H1 (cell line): ENCODE measurements around the gene RARB. TPM values are rescaled to one million over a fixed set of nuclear protein-coding genes. Genes with fewer than 3 reads are reported as not detected.

Experiments
- CTCF ChIA-PET: fragments of 300-600 bp; sonication (Branson Sonifier 250); formaldehyde crosslinking; loops from one replicate; lab custom pipeline; 2021; ENCODE audit not compliant: partially characterized antibody; lab: Charles Lee
- POLR2A ChIA-PET: fragments of 300-600 bp; sonication (Branson Sonifier 250); formaldehyde crosslinking; loops from one replicate; lab custom pipeline; 2021; ENCODE audit warnings: inconsistent platforms; ENCODE audit not compliant: partially characterized antibody; lab: Charles Lee
- DNase-seq, 2 experiments: peaks; one replicate each; pipeline versions ENCODE4 v3.0.0 to v3.0.0-alpha.2; 2010 to 2022; ENCODE audit warnings: low spot score in 2 of 2, low read depth in 1 of 2, mixed read lengths in 1 of 2
- FAIRE-seq: peaks from 2 replicates; lab custom pipeline; 2011; peaks lifted over from hg19 to GRCh38; lab: Jason Lieb, UNC
- H2AFZ ChIP-seq: 2 replicates; pipeline ENCODE4 v1.8.1; 2012; ENCODE audit warnings: low read length, inconsistent platforms
- H2AK5ac ChIP-seq: 2 replicates; pipeline ENCODE4 v1.6.1; 2013; ENCODE audit warnings: low read depth, low read length
- H2BK120ac ChIP-seq: replicated peaks from 2 replicates; pipeline ENCODE3; 2013; ENCODE audit warnings: low read depth, low read length, inconsistent platforms
- H2BK12ac ChIP-seq: 2 replicates; pipeline ENCODE4 v1.6.1; 2013; ENCODE audit warnings: low read depth, low read length
- H2BK15ac ChIP-seq: 2 replicates; pipeline ENCODE4 v1.6.1; 2013; ENCODE audit warnings: low read length
- H2BK20ac ChIP-seq: 2 replicates; pipeline ENCODE4 v1.6.1; 2013; ENCODE audit warnings: low read length
- H2BK5ac ChIP-seq: 2 replicates; pipeline ENCODE4 v1.6.1; 2013; ENCODE audit warnings: low read depth, low read length
- H3K14ac ChIP-seq: 2 replicates; pipeline ENCODE4 v1.6.1; 2013; ENCODE audit warnings: inconsistent platforms; ENCODE audit not compliant: insufficient read length
- H3K18ac ChIP-seq: 2 replicates; pipeline ENCODE4 v1.6.1; 2013; ENCODE audit warnings: low read length; ENCODE audit errors: extremely low read depth
- H3K23ac ChIP-seq: 2 replicates; pipeline ENCODE4 v1.6.1; 2013; ENCODE audit warnings: inconsistent platforms; ENCODE audit not compliant: insufficient read length
- H3K23me2 ChIP-seq: 2 replicates; pipeline ENCODE4 v1.6.1; 2013; ENCODE audit warnings: low read depth, low read length
- H3K27ac ChIP-seq: 2 replicates; pipeline ENCODE4 v1.6.1; 2011; ENCODE audit warnings: low read depth, low read length, inconsistent platforms
- H3K27me3 ChIP-seq, 4 experiments: replicated peaks in 1 of 4; 1 replicate in 1 of 4; 2 replicates in 3 of 4; pipeline versions ENCODE4 v1.6.1 to v1.8.1; 2011 to 2013; ENCODE audit warnings: low read length in 3 of 4, mild to moderate bottlenecking in 3 of 4, inconsistent platforms in 2 of 4, mixed read lengths in 2 of 4, moderate library complexity in 1 of 4; ENCODE audit not compliant: control insufficient read depth in 3 of 4, insufficient read depth in 3 of 4; ENCODE audit errors: extremely low read depth in 1 of 4
- H3K36me3 ChIP-seq, 4 experiments: 2 replicates each; pipeline versions ENCODE4 v1.6.1 to v1.8.1; 2011 to 2013; ENCODE audit warnings: mild to moderate bottlenecking in 4 of 4, low read length in 3 of 4, moderate library complexity in 2 of 4, control low read depth in 1 of 4, inconsistent platforms in 1 of 4; ENCODE audit not compliant: insufficient read depth in 4 of 4, control insufficient read depth in 2 of 4
- H3K4ac ChIP-seq: replicated peaks from 2 replicates; pipeline ENCODE3; 2013; ENCODE audit warnings: low read length, low read depth, mixed read lengths, inconsistent platforms; ENCODE audit not compliant: insufficient read length
- H3K4me1 ChIP-seq, 4 experiments: replicated peaks in 1 of 4; 1 replicate in 1 of 4; 2 replicates in 3 of 4; pipeline versions ENCODE4 v1.6.1 to v1.8.1; 2011 to 2013; ENCODE audit warnings: low read length in 3 of 4, inconsistent platforms in 2 of 4, mixed read lengths in 1 of 4; ENCODE audit not compliant: insufficient read depth in 4 of 4, control insufficient read depth in 3 of 4
- H3K4me2 ChIP-seq, 2 experiments: 2 replicates each; pipeline versions ENCODE4 v1.6.1 to v1.8.1; 2011 to 2013; ENCODE audit warnings: low read depth in 2 of 2, low read length in 2 of 2, control low read depth in 1 of 2, inconsistent platforms in 1 of 2, mild to moderate bottlenecking in 1 of 2; ENCODE audit not compliant: insufficient read depth in 1 of 2
- H3K4me3 ChIP-seq, 4 experiments: fragments of 200-600, 300-600 bp in 1 of 4; sonication (generic), shearing (Covaris generic), sonication (Bioruptor Twin) in 1 of 4; 2 replicates each; pipeline versions ENCODE4 v1.5.1 to v1.8.1; 2011 to 2016; ENCODE audit warnings: low read length in 4 of 4, low read depth in 3 of 4, control low read depth in 2 of 4, inconsistent platforms in 2 of 4, mild to moderate bottlenecking in 2 of 4, mixed read lengths in 1 of 4, moderate library complexity in 1 of 4; ENCODE audit not compliant: insufficient read depth in 2 of 4; ENCODE audit errors: extremely low read depth in 1 of 4
- H3K56ac ChIP-seq: replicated peaks from 2 replicates; pipeline ENCODE3; 2013; ENCODE audit warnings: low read depth, mild to moderate bottlenecking, mixed read lengths, low read length, inconsistent platforms; ENCODE audit not compliant: insufficient read length
- H3K79me1 ChIP-seq: 2 replicates; pipeline ENCODE4 v1.6.1; 2013; ENCODE audit warnings: low read depth, low read length, control low read depth
- H3K79me2 ChIP-seq, 2 experiments: 2 replicates each; pipeline versions ENCODE4 v1.6.1 to v1.8.1; 2012 to 2013; ENCODE audit warnings: low read length in 2 of 2, mild to moderate bottlenecking in 2 of 2, inconsistent platforms in 1 of 2; ENCODE audit not compliant: insufficient read depth in 2 of 2, control insufficient read depth in 1 of 2
- H3K9ac ChIP-seq, 4 experiments: replicated peaks in 1 of 4; 1 replicate in 1 of 4; 2 replicates in 3 of 4; pipeline versions ENCODE4 v1.6.1 to v1.8.1; 2011 to 2013; ENCODE audit warnings: low read depth in 3 of 4, low read length in 3 of 4, control low read depth in 2 of 4, mild to moderate bottlenecking in 2 of 4, moderate library complexity in 2 of 4, inconsistent platforms in 1 of 4; ENCODE audit errors: extremely low read depth in 1 of 4
- H3K9me3 ChIP-seq, 2 experiments: 2 replicates each; pipeline versions ENCODE4 v1.6.1 to v1.8.1; 2012 to 2013; ENCODE audit warnings: mild to moderate bottlenecking in 2 of 2, moderate library complexity in 2 of 2, control low read depth in 1 of 2, inconsistent platforms in 1 of 2, low read depth in 1 of 2, low read length in 1 of 2, mixed read lengths in 1 of 2; ENCODE audit not compliant: insufficient read depth in 2 of 2
- H4K20me1 ChIP-seq, 2 experiments: replicated peaks in 1 of 2; 2 replicates each; pipeline versions ENCODE3 to v1.8.1; 2011 to 2013; ENCODE audit warnings: inconsistent platforms in 2 of 2, low read length in 2 of 2, mild to moderate bottlenecking in 1 of 2; ENCODE audit not compliant: insufficient read depth in 2 of 2, control insufficient read depth in 1 of 2
- H4K5ac ChIP-seq: 2 replicates; pipeline ENCODE4 v1.6.1; 2013; ENCODE audit warnings: low read length, low read depth, mixed read lengths, inconsistent platforms; ENCODE audit not compliant: insufficient read length
- H4K8ac ChIP-seq: 2 replicates; pipeline ENCODE4 v1.8.0; 2013; ENCODE audit warnings: mild to moderate bottlenecking, moderate library complexity, low read length, inconsistent platforms; ENCODE audit not compliant: insufficient read depth; ENCODE audit errors: extremely low read depth
- H4K91ac ChIP-seq: replicated peaks from 2 replicates; pipeline ENCODE3; 2013; ENCODE audit warnings: low read length, mixed read lengths, inconsistent platforms; ENCODE audit not compliant: insufficient read length
- CBX5 ChIP-seq: fragments of 300-800, 300-1000 bp; sonication (generic); IDR thresholded peaks from 2 replicates; pipeline ENCODE4 v1.7.1; 2016; ENCODE audit warnings: antibody characterized with exemption, low read length, low read depth
- GABPA ChIP-seq: IDR thresholded peaks from 2 replicates; pipeline ENCODE4 v1.6.1; 2011; ENCODE audit warnings: mild to moderate bottlenecking, low read length, moderate library complexity, borderline replicate concordance; ENCODE audit not compliant: insufficient read depth
- GTF2F1 ChIP-seq: IDR thresholded peaks from 2 replicates; pipeline ENCODE4 v1.6.1; 2012; ENCODE audit warnings: low read depth, low read length, improper control_type of control experiment, borderline replicate concordance
- JUN ChIP-seq: IDR thresholded peaks from 2 replicates; pipeline ENCODE4 v1.6.1; 2011; ENCODE audit warnings: low read depth, mild to moderate bottlenecking, improper control_type of control experiment, low read length
- NANOG ChIP-seq: IDR thresholded peaks from 2 replicates; pipeline ENCODE4 v1.6.1; 2011; ENCODE audit warnings: low read length, low read depth, mild to moderate bottlenecking, inconsistent platforms; ENCODE audit not compliant: insufficient read depth, poor library complexity, severe bottlenecking
- NRF1 ChIP-seq: IDR thresholded peaks from 2 replicates; pipeline ENCODE4 v1.6.1; 2011; ENCODE audit warnings: mild to moderate bottlenecking, low read depth, low read length, improper control_type of control experiment
- RAD21 ChIP-seq, 2 experiments: IDR thresholded peaks in 1 of 2; conservative IDR thresholded peaks in 1 of 2; 2 replicates each; pipeline ENCODE4 v1.6.1; 2011; ENCODE audit warnings: low read depth in 2 of 2, low read length in 2 of 2, improper control_type of control experiment in 1 of 2, inconsistent platforms in 1 of 2, mild to moderate bottlenecking in 1 of 2, moderate library complexity in 1 of 2
- WGBS, 2 experiments: shearing (Covaris generic) in 1 of 2; methylation state at CpG; one replicate each; pipeline versions ENCODE4 v1.1.6 to v1.1.7; 2013 to 2015; ENCODE audit warnings: low lambda C conversion rate in 2 of 2, mixed read lengths in 2 of 2, inconsistent platforms in 1 of 2, low coverage in 1 of 2, missing lambda C conversion rate in 1 of 2; ENCODE audit not compliant: insufficient replicate concordance in 2 of 2, insufficient coverage in 1 of 2, insufficient read length in 1 of 2; ENCODE audit errors: extremely low coverage in 1 of 2, missing lambda C conversion rate in 1 of 2; 5-methylcytosine and 5-hydroxymethylcytosine counted together
- polyA plus RNA-seq, 7 experiments: library from polyadenylated mRNA; depleted of rRNA in 3 of 7; stranded (reverse) in 5 of 7; unstranded in 2 of 7; fragments of >200 nt in 5 of 7; fragments of 200-250 nt in 2 of 7; gene quantifications; 1 replicate in 5 of 7; 2 replicates in 1 of 7; 4 replicates in 1 of 7; pipeline versions ENCODE4 v1.2.1 to v1.2.3, GENCODE V29; 2011 to 2013; ENCODE audit warnings: missing spikeins in 2 of 7, mixed read lengths in 2 of 7
- total RNA-seq: library from RNA; stranded (reverse); fragmentation: NEBNext Ultra II Directional; extraction: Animal tissue kit (Norgen Biotek cat#: 25700); gene quantifications from 2 replicates; pipeline ENCODE4 v1.2.1, GENCODE V29; 2021
- TF ChIP-seq, protein P1 (sequence below): IDR thresholded peaks from 2 replicates; pipeline ENCODE4 v1.6.1; 2012; ENCODE audit warnings: inconsistent platforms
- TF ChIP-seq, protein P2 (sequence below), 3 experiments: IDR thresholded peaks; 1 replicate in 2 of 3; 2 replicates in 1 of 3; pipeline versions ENCODE4 v1.5.1 to v1.6.1; 2011; ENCODE audit warnings: low read length in 3 of 3, mild to moderate bottlenecking in 3 of 3, inconsistent platforms in 2 of 3, low read depth in 1 of 3, moderate library complexity in 1 of 3; ENCODE audit not compliant: insufficient read depth in 1 of 3; ENCODE audit errors: control extremely low read depth in 1 of 3

The RARB gene
- total and polyA plus RNA-seq, 2 of the 8 experiments (the other 6 are each of a cell fraction or from before 2014, with no cell fraction given): 0.15 to 0.22 TPM

DNA sequence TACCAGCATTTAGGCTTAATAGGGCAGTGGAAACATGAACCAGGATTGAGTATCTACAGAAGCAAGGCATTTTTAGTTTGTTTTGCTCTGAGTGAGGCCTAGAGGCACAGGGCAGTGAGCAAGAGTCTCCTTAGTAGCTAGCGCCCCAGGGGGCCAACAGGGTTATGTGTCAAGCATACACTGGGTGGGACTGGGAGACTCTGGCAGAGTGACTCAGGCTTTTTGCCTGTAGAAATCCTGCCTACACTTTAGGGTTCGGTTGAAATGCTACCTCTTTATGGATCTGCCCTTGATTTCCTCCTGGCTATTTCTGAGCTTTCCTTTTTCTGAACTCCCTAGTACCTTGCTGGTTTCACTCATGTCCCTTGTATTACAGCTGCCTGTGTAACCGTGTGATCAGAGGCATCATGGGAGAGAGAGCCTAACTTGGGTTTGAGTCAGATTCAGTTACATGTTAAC is 164.5 kb downstream of the RARB start:
- Histone ChIP-seq H4K5ac (no peak overlapping the region), H3K18ac (no peak overlapping the region), H3K36me3 (peaks cover 0 to 2% (median 0%) of the 10 kb centered on the region in 4 experiments; a peak in 2 of 8 replicates), H3K56ac (no peak overlapping the region), H3K9ac (0 out of 7 replicates have a peak overlapping the region, but pooled peaks of 1 of the 4 experiments have one; percentile 27), H2BK120ac (no peak overlapping the region), H2BK15ac (no peak overlapping the region; the same call in 1 of the 2 replicates), H3K27ac (no peak overlapping the region), H2BK5ac (no peak overlapping the region), H4K91ac (no peak overlapping the region), H3K14ac (no peak overlapping the region), H2BK20ac (no peak overlapping the region), H2BK12ac (no peak overlapping the region), H3K9me3 (no peaks in the 10 kb centered on the region), H3K79me1 (no peaks in the 10 kb centered on the region), H3K4me3 (no peak overlapping the region), H4K20me1 (peaks cover 0 to 2% of the 10 kb centered on the region in 2 experiments), H4K8ac (no peak overlapping the region), H3K23me2 (no peaks in the 10 kb centered on the region), H2AK5ac (no peak overlapping the region), H3K4ac (no peak overlapping the region), H3K27me3 (no peaks in the 10 kb centered on the region), H3K79me2 (no peaks in the 10 kb centered on the region), H2AFZ (no peak overlapping the region), H3K4me2 (no peak overlapping the region), H3K4me1 (peaks cover 0 to 4% (median 2%) of the 10 kb centered on the region in 4 experiments; a peak in 3 of 7 replicates), H3K23ac (no peak overlapping the region)
- 72% methylated on average over 3 of the region's 3 CpGs; no CpG with 5 or more reads in 1 of the 2 experiments for WGBS, 2 experiments
- FAIRE-seq (no peak), DNase-seq (no peak)
- POLR2A ChIA-PET: no interaction called here
- CTCF ChIA-PET: interaction anchor here (0.6 to 11.9 kb wide), 28 partner anchors 9 to 866 kb away, joined by 3 to 138 read pairs (median 5); no protein-coding TSS in a partner anchor
- TF ChIP-seq NRF1 (no peak), JUN (no peak), GTF2F1 (no peak), GABPA (no peak), CBX5 (no peak), NANOG (no peak), RAD21 (IDR thresholded peaks at IDR 0.05 in 1 of 2, conservative IDR thresholded peaks at IDR 0.05 in 1 of 2; ENCODE audit: low read depth in 2 of 2, low read length in 2 of 2) (peak; percentile 35 to 54)
- TF ChIP-seq, protein P1, sequence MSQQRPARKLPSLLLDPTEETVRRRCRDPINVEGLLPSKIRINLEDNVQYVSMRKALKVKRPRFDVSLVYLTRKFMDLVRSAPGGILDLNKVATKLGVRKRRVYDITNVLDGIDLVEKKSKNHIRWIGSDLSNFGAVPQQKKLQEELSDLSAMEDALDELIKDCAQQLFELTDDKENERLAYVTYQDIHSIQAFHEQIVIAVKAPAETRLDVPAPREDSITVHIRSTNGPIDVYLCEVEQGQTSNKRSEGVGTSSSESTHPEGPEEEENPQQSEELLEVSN: no peak
- TF ChIP-seq, protein P2, sequence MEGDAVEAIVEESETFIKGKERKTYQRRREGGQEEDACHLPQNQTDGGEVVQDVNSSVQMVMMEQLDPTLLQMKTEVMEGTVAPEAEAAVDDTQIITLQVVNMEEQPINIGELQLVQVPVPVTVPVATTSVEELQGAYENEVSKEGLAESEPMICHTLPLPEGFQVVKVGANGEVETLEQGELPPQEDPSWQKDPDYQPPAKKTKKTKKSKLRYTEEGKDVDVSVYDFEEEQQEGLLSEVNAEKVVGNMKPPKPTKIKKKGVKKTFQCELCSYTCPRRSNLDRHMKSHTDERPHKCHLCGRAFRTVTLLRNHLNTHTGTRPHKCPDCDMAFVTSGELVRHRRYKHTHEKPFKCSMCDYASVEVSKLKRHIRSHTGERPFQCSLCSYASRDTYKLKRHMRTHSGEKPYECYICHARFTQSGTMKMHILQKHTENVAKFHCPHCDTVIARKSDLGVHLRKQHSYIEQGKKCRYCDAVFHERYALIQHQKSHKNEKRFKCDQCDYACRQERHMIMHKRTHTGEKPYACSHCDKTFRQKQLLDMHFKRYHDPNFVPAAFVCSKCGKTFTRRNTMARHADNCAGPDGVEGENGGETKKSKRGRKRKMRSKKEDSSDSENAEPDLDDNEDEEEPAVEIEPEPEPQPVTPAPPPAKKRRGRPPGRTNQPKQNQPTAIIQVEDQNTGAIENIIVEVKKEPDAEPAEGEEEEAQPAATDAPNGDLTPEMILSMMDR (IDR thresholded peaks at IDR 0.05; ENCODE audit: control extremely low read depth in 1 of 3, insufficient read depth in 1 of 3, low read depth in 1 of 3, low read length in 3 of 3): peak in 2 of 3 experiments; percentile 23 to 24; a peak in 2 of 4 replicates
